GM21717 (cell line): ENCODE measurements around the gene RPL15.

Source experiments
- ATAC-seq: cut with Tn5 transposase; IDR thresholded peaks from one replicate; pipeline ENCODE4 v1.9.1; 2021; ENCODE audit warnings: mild to moderate bottlenecking, moderate library complexity; ENCODE audit not compliant: unreplicated experiment

RPL15 gene

DNA sequence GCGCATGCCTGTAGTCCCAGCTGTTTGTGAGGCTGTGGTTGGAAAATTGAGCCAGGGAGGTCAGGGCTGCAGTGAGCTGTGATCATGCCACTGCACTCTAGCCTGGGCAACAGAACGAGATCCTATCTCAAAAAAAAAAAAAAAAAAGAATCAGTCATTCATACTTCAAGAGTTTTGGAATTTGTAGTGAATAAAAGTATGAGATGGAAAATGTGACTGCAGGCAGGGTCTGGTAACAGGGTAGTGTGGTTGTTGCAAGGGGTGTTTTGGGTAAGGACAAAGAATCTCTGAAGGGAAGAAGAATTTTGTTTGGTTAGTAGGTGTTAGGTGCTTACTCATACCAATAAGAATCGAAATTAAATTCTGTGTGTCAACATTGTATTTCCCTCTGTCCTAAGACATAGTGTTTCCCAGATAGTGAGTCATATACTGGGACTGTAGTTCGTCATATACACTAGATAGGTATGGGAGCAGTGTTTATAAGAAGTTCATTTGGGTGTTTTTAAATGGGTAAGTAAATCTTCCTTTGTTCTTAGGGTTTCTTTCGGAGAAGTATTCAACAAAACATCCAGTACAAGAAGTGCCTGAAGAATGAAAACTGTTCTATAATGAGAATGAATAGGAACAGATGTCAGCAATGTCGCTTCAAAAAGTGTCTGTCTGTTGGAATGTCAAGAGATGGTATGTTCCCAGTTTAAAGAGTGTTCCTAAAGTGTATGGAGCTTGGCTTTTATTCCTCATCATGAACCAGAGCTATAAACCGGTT lies 42.4 kb downstream of the RPL15 start:
- ATAC-seq, result peak; percentile 43

DNA sequence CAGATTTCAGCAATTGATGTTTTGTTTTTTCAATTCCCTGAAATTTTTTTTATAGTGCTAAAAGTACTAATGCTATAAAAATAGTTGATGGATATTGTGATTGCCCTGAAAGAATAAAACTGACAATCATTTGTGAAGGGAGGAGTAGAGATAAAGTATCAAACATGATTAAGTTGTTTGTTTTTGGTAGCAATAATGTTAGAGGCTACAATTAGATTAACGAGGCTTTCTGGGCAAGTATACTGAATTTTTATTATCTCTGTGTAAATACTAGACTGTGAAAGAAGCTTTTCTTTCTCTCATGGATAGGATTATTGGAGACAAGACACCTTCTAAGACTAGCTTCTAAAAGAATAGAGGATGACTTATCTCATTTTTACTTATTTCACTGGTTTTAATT lies 43.7 kb downstream of the RPL15 start:
- ATAC-seq, result no peak

DNA sequence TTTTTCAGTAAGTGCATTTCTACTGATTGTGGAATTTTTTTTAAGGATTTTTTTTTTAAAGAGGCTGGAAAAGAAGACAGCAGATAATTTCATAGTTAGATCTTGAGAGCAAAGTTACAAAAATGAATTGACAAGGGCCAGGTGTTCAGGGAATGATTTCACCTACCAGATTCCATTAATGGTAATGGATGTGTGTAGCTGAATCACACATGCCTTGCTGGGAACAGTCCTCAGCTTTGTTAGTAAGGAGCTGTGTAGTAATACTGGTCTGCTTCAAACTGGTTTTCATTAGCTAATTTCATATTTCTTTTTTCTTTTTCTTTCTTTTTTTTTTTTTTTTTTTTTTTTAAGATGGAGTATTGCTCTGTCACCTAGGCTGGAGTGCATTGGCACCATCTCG lies 44.1 kb downstream of the RPL15 start:
- no peak for ATAC-seq

DNA sequence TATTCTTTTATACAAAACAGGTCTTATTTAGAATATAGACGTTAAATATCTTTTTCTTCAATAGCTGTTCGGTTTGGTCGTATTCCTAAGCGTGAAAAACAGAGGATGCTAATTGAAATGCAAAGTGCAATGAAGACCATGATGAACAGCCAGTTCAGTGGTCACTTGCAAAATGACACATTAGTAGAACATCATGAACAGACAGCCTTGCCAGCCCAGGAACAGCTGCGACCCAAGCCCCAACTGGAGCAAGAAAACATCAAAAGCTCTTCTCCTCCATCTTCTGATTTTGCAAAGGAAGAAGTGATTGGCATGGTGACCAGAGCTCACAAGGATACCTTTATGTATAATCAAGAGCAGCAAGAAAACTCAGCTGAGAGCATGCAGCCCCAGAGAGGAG lies 45.0 kb downstream of the RPL15 start:
- no peak for ATAC-seq

DNA sequence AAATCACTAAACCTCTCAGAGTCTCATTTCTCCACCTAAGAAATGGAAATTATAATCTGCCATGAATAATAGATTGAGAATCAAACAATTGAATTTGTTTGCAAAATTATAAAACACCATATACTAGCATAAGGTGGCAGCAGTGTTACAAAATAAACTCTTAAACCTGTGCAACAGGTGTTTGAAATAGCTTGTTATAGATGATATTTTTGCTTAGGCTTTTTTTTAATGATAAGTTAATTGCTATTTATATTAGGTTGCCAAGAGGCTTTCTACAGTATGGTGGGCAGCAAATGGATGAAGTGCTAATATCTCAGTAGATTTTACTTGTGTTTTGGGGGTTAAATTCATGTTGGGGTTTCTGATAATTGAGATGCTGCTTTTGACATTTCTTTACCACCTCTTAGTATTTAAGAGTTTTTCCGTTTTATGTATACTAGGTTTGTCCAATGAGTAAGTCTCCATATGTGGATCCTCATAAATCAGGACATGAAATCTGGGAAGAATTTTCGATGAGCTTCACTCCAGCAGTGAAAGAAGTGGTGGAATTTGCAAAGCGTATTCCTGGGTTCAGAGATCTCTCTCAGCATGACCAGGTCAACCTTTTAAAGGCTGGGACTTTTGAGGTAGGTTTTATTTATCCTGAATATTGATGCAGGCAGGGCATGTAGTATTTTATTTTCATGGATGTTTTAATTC lies 47.8 kb downstream of the RPL15 start:
- ATAC-seq, result no peak

DNA sequence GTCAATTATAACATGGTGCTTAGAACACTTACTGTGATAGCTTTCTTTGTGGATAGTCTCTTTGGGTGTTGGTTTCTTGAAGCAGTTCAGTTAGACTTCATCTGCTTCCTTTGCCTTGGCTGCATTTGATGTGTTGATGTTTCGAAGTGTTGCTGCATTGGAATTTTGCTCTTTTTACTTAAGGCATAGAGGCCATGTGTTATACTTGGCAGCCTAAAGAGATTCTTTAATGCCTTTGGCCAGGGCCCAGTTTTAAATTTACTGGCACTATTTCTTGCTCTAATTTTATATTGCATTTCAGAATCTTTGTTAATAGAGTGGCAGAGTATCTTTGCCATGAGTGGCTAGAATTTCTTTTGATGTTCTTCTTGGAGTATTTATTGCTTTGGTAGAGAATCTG lies 49.4 kb downstream of the RPL15 start:
- ATAC-seq, result no peak

DNA sequence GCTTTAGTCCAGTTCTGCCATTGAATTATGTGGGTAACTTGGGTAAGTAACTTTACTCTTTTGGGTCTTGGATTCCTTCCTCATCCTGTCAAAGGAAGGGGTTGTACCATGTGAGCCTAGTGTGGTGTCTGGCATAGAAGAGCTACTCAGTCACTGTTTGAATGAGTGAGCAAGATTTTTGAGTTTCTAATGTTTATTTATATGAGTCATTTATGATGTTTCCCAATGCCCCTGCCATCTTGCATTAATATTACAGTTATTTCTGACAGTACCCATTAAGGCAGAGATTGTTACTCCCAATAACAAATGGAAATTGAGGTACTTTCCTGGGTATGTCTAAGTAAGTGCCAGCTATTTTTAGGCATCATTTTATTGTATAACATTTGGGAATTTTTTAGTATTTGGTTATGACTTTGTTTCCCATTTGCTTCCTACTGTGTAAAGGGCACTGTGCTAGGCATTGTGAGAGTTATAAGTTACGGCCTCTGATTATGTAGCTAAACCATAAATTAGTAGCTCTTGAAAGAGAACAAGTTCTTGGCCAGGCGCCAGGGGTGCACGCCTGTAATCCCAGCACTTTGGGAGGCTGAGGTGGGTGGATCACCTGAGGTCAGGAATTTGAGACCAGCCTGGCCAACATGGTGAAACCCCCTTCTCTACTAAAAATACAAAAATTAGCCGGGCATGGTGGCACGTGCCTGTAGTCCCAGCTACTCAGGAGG lies 51.7 kb downstream of the RPL15 start:
- no peak for ATAC-seq

DNA sequence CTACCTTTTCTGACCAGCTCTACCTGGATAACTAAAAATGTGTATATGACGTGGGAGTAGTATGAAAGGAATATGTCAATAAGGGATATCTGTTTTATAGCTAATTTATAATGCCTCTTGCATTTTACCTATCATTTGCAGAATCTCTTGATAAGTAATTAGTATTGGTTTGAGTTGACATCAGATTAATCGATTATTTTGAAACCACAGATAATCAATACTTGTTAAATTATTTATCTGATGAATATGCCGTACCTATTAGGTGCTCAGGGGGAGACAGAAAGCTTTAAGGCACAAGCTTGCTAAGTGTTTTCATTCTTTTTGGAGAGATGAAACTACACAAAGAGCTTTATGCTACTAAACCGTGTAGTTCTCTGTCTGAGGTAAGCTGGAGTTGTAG lies 52.5 kb downstream of the RPL15 start:
- ATAC-seq, result no peak
